K562 (cell line): Measurements from ENCODE around the gene HAS3. TPM values are rescaled to one million over a fixed set of nuclear protein-coding genes. Genes with fewer than 3 reads are reported as not detected.

Experiments used
- ATAC-seq: fragments of 200-7000 bp; cut with Tn5 transposase; 3 replicates; pipeline ENCODE4 v1.9.1; 2020; ENCODE audit warnings: moderate library complexity
- BruUV-seq: library from RNA; stranded (reverse); fragments of 400-500 nt; replicated peaks from 2 replicates; lab custom pipeline; 2021; lab: Mats Ljungman, UMichigan
- CTCF ChIA-PET: fragments of 300-600 bp; formaldehyde crosslinking; extraction: SDS; loops from one replicate; lab custom pipeline; 2021; ENCODE audit warnings: low intra/inter-chr PET ratio; lab: Yijun Ruan, JAX
- POLR2A ChIA-PET: fragments of 300-600, 350-650 bp; sonication (Branson Sonifier 250); formaldehyde crosslinking; extraction: SDS; loops from one replicate; lab custom pipeline; 2021; ENCODE audit warnings: antibody characterized with exemption, inconsistent platforms; lab: Yijun Ruan, JAX
- DNase-seq, 4 experiments: peaks; one replicate each; pipeline versions ENCODE4 v3.0.0 to v3.0.0-alpha.2; 2011 to 2018; ENCODE audit warnings: low spot score in 3 of 4, mixed read lengths in 3 of 4; ENCODE audit errors: extremely low read depth in 1 of 4
- FAIRE-seq: peaks from 2 replicates; lab custom pipeline; 2011; peaks lifted over from hg19 to GRCh38; lab: Jason Lieb, UNC
- H2AFZ ChIP-seq: 2 replicates; pipeline ENCODE4 v1.6.0; 2011; ENCODE audit warnings: low read depth, low read length, control low read depth, inconsistent platforms
- H3K27ac ChIP-seq: fragments of 200-600 bp; 3 replicates; pipeline ENCODE4 v1.8.0; 2011; ENCODE audit warnings: low read depth, mild to moderate bottlenecking, control low read depth, inconsistent platforms, low read length, moderate library complexity, mixed read lengths; ENCODE audit errors: extremely low read depth
- H3K27me3 ChIP-seq, 2 experiments: fragments of 300-600 bp in 1 of 2; 2 replicates in 1 of 2; 3 replicates in 1 of 2; pipeline versions ENCODE4 v1.6.0 to v1.8.0; 2011; ENCODE audit warnings: inconsistent platforms in 2 of 2, low read length in 2 of 2, mild to moderate bottlenecking in 1 of 2, mixed read lengths in 1 of 2, moderate library complexity in 1 of 2; ENCODE audit not compliant: control insufficient read depth in 2 of 2, insufficient read depth in 2 of 2
- H3K36me3 ChIP-seq: fragments of 300-600 bp; 3 replicates; pipeline ENCODE4 v1.8.0; 2011; ENCODE audit warnings: mild to moderate bottlenecking, low read length, inconsistent platforms; ENCODE audit not compliant: control insufficient read depth, insufficient read depth
- H3K4me1 ChIP-seq, 2 experiments: fragments of 200-600 bp in 1 of 2; replicated peaks in 1 of 2; 2 replicates in 1 of 2; 3 replicates in 1 of 2; pipeline versions ENCODE4 v1.5.1 to v1.8.0; 2011; ENCODE audit warnings: inconsistent platforms in 2 of 2, low read length in 2 of 2, mild to moderate bottlenecking in 1 of 2, mixed read lengths in 1 of 2, moderate library complexity in 1 of 2; ENCODE audit not compliant: control insufficient read depth in 2 of 2, insufficient read depth in 2 of 2
- H3K4me2 ChIP-seq: 2 replicates; pipeline ENCODE4 v1.6.1; 2011; ENCODE audit warnings: low read length, control low read depth, inconsistent platforms, mixed read lengths; ENCODE audit not compliant: insufficient read depth
- H3K4me3 ChIP-seq: fragments of 200-600 bp; sonication (generic), shearing (Covaris generic); 2 replicates; pipeline ENCODE4 v1.5.1; 2016; ENCODE audit warnings: control low read depth, inconsistent platforms
- H3K79me2 ChIP-seq: fragments of 200-600 bp; 3 replicates; pipeline ENCODE4 v1.8.0; 2011; ENCODE audit warnings: low read length, inconsistent platforms; ENCODE audit not compliant: control insufficient read depth, insufficient read depth
- H3K9ac ChIP-seq, 2 experiments: 2 replicates each; pipeline versions ENCODE4 v1.6.0 to v1.6.1; 2011; ENCODE audit warnings: low read depth in 2 of 2, low read length in 2 of 2, control low read depth in 1 of 2, inconsistent platforms in 1 of 2, mild to moderate bottlenecking in 1 of 2, mixed read lengths in 1 of 2; ENCODE audit not compliant: insufficient read depth in 1 of 2
- H3K9me1 ChIP-seq: one replicate; pipeline ENCODE4 v1.6.0; 2011; ENCODE audit warnings: inconsistent platforms, mild to moderate bottlenecking, low read length, moderate library complexity; ENCODE audit not compliant: control insufficient read depth, insufficient read depth
- H3K9me3 ChIP-seq: replicated peaks from 2 replicates; pipeline ENCODE4 v1.5.1; 2011; ENCODE audit warnings: low read depth, low read length, inconsistent platforms; ENCODE audit not compliant: control insufficient read depth, insufficient read depth
- H4K20me1 ChIP-seq: replicated peaks from 2 replicates; pipeline ENCODE4 v1.6.1; 2011; ENCODE audit warnings: low read length, inconsistent platforms, mixed read lengths; ENCODE audit not compliant: control insufficient read depth, insufficient read depth
- ARID3B ChIP-seq: fragments of 250-450 bp; sonication (Bioruptor Pico); IDR thresholded peaks from 2 replicates; pipeline ENCODE4 v1.4.0; 2020; ENCODE audit warnings: borderline replicate concordance
- CCNT2 ChIP-seq: IDR thresholded peaks from 2 replicates; pipeline ENCODE4 v1.6.1; 2011; ENCODE audit warnings: borderline replicate concordance, low read depth, mild to moderate bottlenecking, moderate library complexity, mixed read lengths, low read length; ENCODE audit not compliant: insufficient read length; ENCODE audit errors: extremely low read depth
- CUX1 ChIP-seq: fragments of 200-800 bp; sonication (Bioruptor generic); IDR thresholded peaks from 2 replicates; pipeline ENCODE4 v1.6.1; 2016; ENCODE audit warnings: missing genetic modification characterization, missing compliant biosample characterization
- FOXK2 ChIP-seq, 2 experiments: fragments of 450-650 bp; IDR thresholded peaks in 1 of 2; conservative IDR thresholded peaks in 1 of 2; 2 replicates each; pipeline ENCODE4 v1.6.1; 2016; ENCODE audit warnings: low read depth in 2 of 2, mild to moderate bottlenecking in 1 of 2
- GTF3C2 ChIP-seq: IDR thresholded peaks from 3 replicates; pipeline ENCODE4 v1.6.1; 2011; ENCODE audit warnings: borderline replicate concordance, mild to moderate bottlenecking, moderate library complexity; ENCODE audit not compliant: insufficient read length; ENCODE audit errors: extremely low read depth
- NFXL1 ChIP-seq: fragments of 450-650 bp; formaldehyde crosslinking; IDR thresholded peaks from 2 replicates; pipeline ENCODE4 v1.4.0; 2021; ENCODE audit warnings: mild to moderate bottlenecking
- THAP12 ChIP-seq: fragments of 250-450 bp; sonication (Bioruptor Pico); IDR thresholded peaks from 2 replicates; pipeline ENCODE4 v1.9.0; 2021; ENCODE audit warnings: mild to moderate bottlenecking, inconsistent platforms
- ZNF133 ChIP-seq: fragments of 250-450 bp; sonication (Bioruptor Pico); IDR thresholded peaks from 2 replicates; pipeline ENCODE4 v1.4.0; 2020; ENCODE audit warnings: mild to moderate bottlenecking
- ZNF217 ChIP-seq: sonication (generic); formaldehyde crosslinking; IDR thresholded peaks from 2 replicates; pipeline ENCODE4 v1.8.0; 2022; ENCODE audit warnings: mild to moderate bottlenecking, missing genetic modification reagents
- WGBS: fragments of 100-300 bp; shearing (Covaris generic); methylation state at CpG from one replicate; pipeline ENCODE4 v1.1.6; 2016; ENCODE audit warnings: low coverage, mixed read lengths; ENCODE audit not compliant: insufficient coverage; ENCODE audit errors: missing lambda C conversion rate; 5-methylcytosine and 5-hydroxymethylcytosine counted together
- in situ Hi-C: fragments of 300-500 bp; cut with MboI; formaldehyde crosslinking; loops from 4 replicates; pipeline ENCODE4 v1.15.0; 2018; ENCODE audit warnings: inconsistent platforms, mixed read lengths
- intact Hi-C: fragments of 100-400 bp; cut with micrococcal nuclease; formaldehyde crosslinking; loops from 2 replicates; pipeline ENCODE4 v1.14.2; 2022
- polyA plus RNA-seq, 8 experiments: library from polyadenylated mRNA; depleted of rRNA in 4 of 8; stranded (reverse) in 5 of 8; unstranded in 3 of 8; fragments of >200 nt; fragmentation: Nextera tagmentation in 2 of 8; fragmentation: Illumina TruSeq in 1 of 8; extraction: Ambion mirVana in 2 of 8; extraction: Trizol in 1 of 8; gene quantifications; 2 replicates each; pipeline versions ENCODE4 v1.2.1 to v1.2.3, GENCODE V29; 2011 to 2014; ENCODE audit warnings: inconsistent platforms in 1 of 8, missing spikeins in 1 of 8
- total RNA-seq, 7 experiments: library from RNA; depleted of rRNA in 6 of 7; stranded (reverse); fragments of >200 nt in 6 of 7; fragmentation: Illumina TruSeq in 2 of 7; extraction: Trizol in 2 of 7; gene quantifications; 2 replicates each; pipeline versions ENCODE4 v1.2.1 to v1.2.3, GENCODE V29; 2011 to 2021; ENCODE audit warnings: low replicate concordance in 1 of 7

HAS3 gene
- total and polyA plus RNA-seq, 9 of the 15 experiments (the other 6 are each of a cell fraction or from before 2014, with no cell fraction given) = 0.04 to 0.33 (median 0.13) TPM; not detected in 1

GRCh38 chr16:69118994-69119393 lies 13.5 kb downstream of the HAS3 start:
- BruUV-seq = no TSS peak
- no peak overlapping the region for H3K9ac ChIP-seq
- intact Hi-C loops = loop anchor here (10.0 kb wide), 1 partner anchor 594 kb away; no protein-coding TSS in a partner anchor
- no peak for DNase-seq
- H3K9me3 ChIP-seq = no peaks in the 10 kb centered on the region
- no peaks in the 10 kb centered on the region for H3K9me1 ChIP-seq
- no peak overlapping the region for H2AFZ ChIP-seq
- H3K4me3 ChIP-seq = no peak overlapping the region
- H3K27me3 ChIP-seq = no peaks in the 10 kb centered on the region
- no peak overlapping the region for H3K27ac ChIP-seq
- no peak for FAIRE-seq
- 95% methylated on average over 2 of the region's 2 CpGs for WGBS
- H3K79me2 ChIP-seq = peaks cover 10% of the 10 kb centered on the region
- POLR2A ChIA-PET = interaction anchor here (0.7 to 1.3 kb wide), 3 partner anchors 11 to 272 kb away, joined by 3 to 4 read pairs (median 3); no protein-coding TSS in a partner anchor
- no peaks in the 10 kb centered on the region for H3K4me1 ChIP-seq
- ATAC-seq = no peak
- peaks cover 66% of the 10 kb centered on the region for H3K36me3 ChIP-seq
- peaks cover 2% of the 10 kb centered on the region; the same call in 1 of the 2 replicates for H4K20me1 ChIP-seq
- CTCF ChIA-PET = no interaction called here
- in situ Hi-C loops = loop anchor here (10.0 kb wide), 2 partner anchors 414 to 594 kb away; no protein-coding TSS in a partner anchor
- H3K4me2 ChIP-seq = no peak overlapping the region
- TF ChIP-seq CCNT2 (no peak), GTF3C2 (no peak), ARID3B (CRISPR knock-in tag) (no peak), FOXK2 (conservative IDR thresholded peaks at IDR 0.05 in 1 of 2, IDR thresholded peaks at IDR 0.05 in 1 of 2; ENCODE audit: low read depth in 2 of 2) (no peak), CUX1 (CRISPR knock-in tag) (no peak), THAP12 (no peak), ZNF217 (CRISPR knock-in tag) (no peak), NFXL1 (CRISPR knock-in tag) (no peak), ZNF133 (CRISPR knock-in tag) (no peak)
